ENCODE results near the gene LTBP3.

The LTBP3 gene

GRCh38 chr11:65595131-65595530 lies 37.0 kb upstream of the LTBP3 start:
- H4K8ac ChIP-seq (ENCODE audit: low read depth, low read length), result no peak overlapping the region
- H3K4me3 ChIP-seq (ENCODE audit: low read depth, low read length), result no peak overlapping the region
- H2BK12ac ChIP-seq (ENCODE audit: low read length), result no peak overlapping the region
- H2BK120ac ChIP-seq (ENCODE audit: insufficient read depth, low read length, poor library complexity), result no peak overlapping the region
- peaks cover 0 to 8% of the 10 kb centered on the region in 2 experiments for H3K4me1 ChIP-seq (ENCODE audit: control insufficient read depth in 1 of 2, insufficient read depth in 2 of 2, low read length in 2 of 2)
- no peaks in the 10 kb centered on the region for H3K79me2 ChIP-seq (ENCODE audit: control insufficient read depth, insufficient read depth, low read length, poor library complexity)
- H3K4ac ChIP-seq (ENCODE audit: low read depth, low read length), result no peak overlapping the region
- no peak overlapping the region for H2BK5ac ChIP-seq (ENCODE audit: low read depth, low read length, poor library complexity)
- no peak overlapping the region for H3K14ac ChIP-seq (ENCODE audit: low read length)
- H3K36me3 ChIP-seq (ENCODE audit: control insufficient read depth in 1 of 2, insufficient read depth in 2 of 2, low read length in 2 of 2), result peaks cover 25 to 32% of the 10 kb centered on the region in 2 experiments
- H2AFZ ChIP-seq (ENCODE audit: insufficient read depth, low read length, poor library complexity), result no peak overlapping the region
- H3K9me3 ChIP-seq (ENCODE audit: insufficient read depth, low read depth, low read length), result no peaks in the 10 kb centered on the region
- H2AK5ac ChIP-seq (ENCODE audit: low read length), result no peak overlapping the region
- H3K79me1 ChIP-seq (ENCODE audit: low read length), result peaks cover 3% of the 10 kb centered on the region
- no peak overlapping the region for H4K91ac ChIP-seq (ENCODE audit: low read depth, low read length)
- no peak overlapping the region for H4K12ac ChIP-seq (ENCODE audit: low read depth, low read length)
- no peak overlapping the region for H3K23ac ChIP-seq (ENCODE audit: low read length)
- peaks cover 5% of the 10 kb centered on the region for H3K27me3 ChIP-seq (ENCODE audit: insufficient read depth, low read length)
- H3K18ac ChIP-seq (ENCODE audit: low read length), result no peak overlapping the region
- no peak overlapping the region for H3K27ac ChIP-seq (ENCODE audit: low read depth, low read length)
- WGBS (ENCODE audit: extremely low coverage, insufficient coverage, insufficient read length), result no CpG with 5 or more reads among the region's 3 CpGs
- H3K4me2 ChIP-seq (ENCODE audit: low read length), result no peak overlapping the region
- H3K9ac ChIP-seq (ENCODE audit: low read length), result no peak overlapping the region
- DNase-seq, result no peak

GRCh38 chr11:65593518-65594414 lies 35.6 kb upstream of the LTBP3 start:
- Histone ChIP-seq H2BK12ac (ENCODE audit: low read length) (no peak overlapping the region), H3K36me3 (ENCODE audit: control insufficient read depth in 1 of 2, insufficient read depth in 2 of 2, low read length in 2 of 2) (peaks cover 20 to 23% of the 10 kb centered on the region in 2 experiments), H2BK5ac (ENCODE audit: low read depth, low read length, poor library complexity) (no peak overlapping the region), H3K23ac (ENCODE audit: low read length) (no peak overlapping the region), H3K4ac (ENCODE audit: low read depth, low read length) (no peak overlapping the region), H3K9me3 (ENCODE audit: insufficient read depth, low read depth, low read length) (peaks cover 4% of the 10 kb centered on the region), H2AK5ac (ENCODE audit: low read length) (no peak overlapping the region), H3K27me3 (ENCODE audit: insufficient read depth, low read length) (peaks cover 5% of the 10 kb centered on the region), H2AFZ (ENCODE audit: insufficient read depth, low read length, poor library complexity) (no peak overlapping the region), H2BK120ac (ENCODE audit: insufficient read depth, low read length, poor library complexity) (no peak overlapping the region), H3K27ac (ENCODE audit: low read depth, low read length) (no peak overlapping the region), H3K4me3 (ENCODE audit: low read depth, low read length) (no peak overlapping the region), H3K4me2 (ENCODE audit: low read length) (no peak overlapping the region), H3K4me1 (ENCODE audit: control insufficient read depth in 1 of 2, insufficient read depth in 2 of 2, low read length in 2 of 2) (peaks cover 0 to 8% of the 10 kb centered on the region in 2 experiments), H3K9ac (ENCODE audit: low read length) (no peak overlapping the region), H3K79me2 (ENCODE audit: control insufficient read depth, insufficient read depth, low read length, poor library complexity) (no peaks in the 10 kb centered on the region), H4K12ac (ENCODE audit: low read depth, low read length) (no peak overlapping the region), H3K14ac (ENCODE audit: low read length) (no peak overlapping the region), H4K91ac (ENCODE audit: low read depth, low read length) (no peak overlapping the region), H4K8ac (ENCODE audit: low read depth, low read length) (no peak overlapping the region), H3K18ac (ENCODE audit: low read length) (no peak overlapping the region), H3K79me1 (ENCODE audit: low read length) (peaks cover 3% of the 10 kb centered on the region)
- peak in 1 of 2 donors; percentile 50 for DNase-seq
- no CpG with 5 or more reads among the region's 26 CpGs for WGBS (ENCODE audit: extremely low coverage, insufficient coverage, insufficient read length)

- DNase-seq, result peak in 1 of 2 donors; percentile 6
- H4K91ac ChIP-seq (ENCODE audit: low read depth, low read length), result no peak overlapping the region
- no CpG with 5 or more reads among the region's 22 CpGs for WGBS (ENCODE audit: extremely low coverage, insufficient coverage, insufficient read length)
- H3K79me1 ChIP-seq (ENCODE audit: low read length), result peaks cover 3% of the 10 kb centered on the region
- peaks cover 12 to 16% of the 10 kb centered on the region in 2 experiments for H3K36me3 ChIP-seq (ENCODE audit: control insufficient read depth in 1 of 2, insufficient read depth in 2 of 2, low read length in 2 of 2)
- H2BK120ac ChIP-seq (ENCODE audit: insufficient read depth, low read length, poor library complexity), result no peak overlapping the region
- H4K8ac ChIP-seq (ENCODE audit: low read depth, low read length), result no peak overlapping the region
- H3K27ac ChIP-seq (ENCODE audit: low read depth, low read length), result no peak overlapping the region
- H2BK5ac ChIP-seq (ENCODE audit: low read depth, low read length, poor library complexity), result no peak overlapping the region
- H3K14ac ChIP-seq (ENCODE audit: low read length), result no peak overlapping the region
- peaks cover 4% of the 10 kb centered on the region for H3K9me3 ChIP-seq (ENCODE audit: insufficient read depth, low read depth, low read length)
- no peak overlapping the region for H3K4me2 ChIP-seq (ENCODE audit: low read length)
- peaks cover 5% of the 10 kb centered on the region for H3K27me3 ChIP-seq (ENCODE audit: insufficient read depth, low read length)
- no peak overlapping the region for H2AFZ ChIP-seq (ENCODE audit: insufficient read depth, low read length, poor library complexity)
- H3K4me1 ChIP-seq (ENCODE audit: control insufficient read depth in 1 of 2, insufficient read depth in 2 of 2, low read length in 2 of 2), result peaks cover 0 to 8% of the 10 kb centered on the region in 2 experiments
- no peak overlapping the region for H2AK5ac ChIP-seq (ENCODE audit: low read length)
- H3K18ac ChIP-seq (ENCODE audit: low read length), result no peak overlapping the region
- H3K79me2 ChIP-seq (ENCODE audit: control insufficient read depth, insufficient read depth, low read length, poor library complexity), result no peaks in the 10 kb centered on the region
- H3K9ac ChIP-seq (ENCODE audit: low read length), result no peak overlapping the region
- H3K23ac ChIP-seq (ENCODE audit: low read length), result no peak overlapping the region
- H3K4me3 ChIP-seq (ENCODE audit: low read depth, low read length), result no peak overlapping the region
- H4K12ac ChIP-seq (ENCODE audit: low read depth, low read length), result no peak overlapping the region
- no peak overlapping the region for H2BK12ac ChIP-seq (ENCODE audit: low read length)
- H3K4ac ChIP-seq (ENCODE audit: low read depth, low read length), result no peak overlapping the region
These were observed 34.8 kb upstream of the LTBP3 start for GRCh38 chr11:65592858-65593517.

- peak in 1 of 2 donors; percentile 48 for DNase-seq
- no peak overlapping the region for H3K4ac ChIP-seq (ENCODE audit: low read depth, low read length)
- no peak overlapping the region for H4K91ac ChIP-seq (ENCODE audit: low read depth, low read length)
- H3K36me3 ChIP-seq (ENCODE audit: control insufficient read depth in 1 of 2, insufficient read depth in 2 of 2, low read length in 2 of 2), result peaks cover 6 to 12% of the 10 kb centered on the region in 2 experiments
- H3K4me3 ChIP-seq (ENCODE audit: low read depth, low read length), result no peak overlapping the region
- peaks cover 3% of the 10 kb centered on the region for H3K79me1 ChIP-seq (ENCODE audit: low read length)
- no peak overlapping the region for H2AFZ ChIP-seq (ENCODE audit: insufficient read depth, low read length, poor library complexity)
- no peak overlapping the region for H4K12ac ChIP-seq (ENCODE audit: low read depth, low read length)
- H2AK5ac ChIP-seq (ENCODE audit: low read length), result no peak overlapping the region
- H3K18ac ChIP-seq (ENCODE audit: low read length), result no peak overlapping the region
- no peak overlapping the region for H2BK5ac ChIP-seq (ENCODE audit: low read depth, low read length, poor library complexity)
- no peak overlapping the region for H3K27ac ChIP-seq (ENCODE audit: low read depth, low read length)
- peaks cover 0 to 8% of the 10 kb centered on the region in 2 experiments for H3K4me1 ChIP-seq (ENCODE audit: control insufficient read depth in 1 of 2, insufficient read depth in 2 of 2, low read length in 2 of 2)
- H3K23ac ChIP-seq (ENCODE audit: low read length), result no peak overlapping the region
- H3K79me2 ChIP-seq (ENCODE audit: control insufficient read depth, insufficient read depth, low read length, poor library complexity), result no peaks in the 10 kb centered on the region
- WGBS (ENCODE audit: extremely low coverage, insufficient coverage, insufficient read length), result no CpG with 5 or more reads among the region's 106 CpGs
- peak overlapping the region; percentile 14 for H3K14ac ChIP-seq (ENCODE audit: low read length)
- H3K27me3 ChIP-seq (ENCODE audit: insufficient read depth, low read length), result peaks cover 5% of the 10 kb centered on the region
- H4K8ac ChIP-seq (ENCODE audit: low read depth, low read length), result peak overlapping the region; percentile 42
- peaks cover 4% of the 10 kb centered on the region for H3K9me3 ChIP-seq (ENCODE audit: insufficient read depth, low read depth, low read length)
- peak overlapping the region; percentile 64 for H3K4me2 ChIP-seq (ENCODE audit: low read length)
- no peak overlapping the region for H2BK120ac ChIP-seq (ENCODE audit: insufficient read depth, low read length, poor library complexity)
- H3K9ac ChIP-seq (ENCODE audit: low read length), result no peak overlapping the region
- H2BK12ac ChIP-seq (ENCODE audit: low read length), result no peak overlapping the region
These were observed 34.0 kb upstream of the LTBP3 start for GRCh38 chr11:65591939-65592857.

Measured in trophoblast cell (in vitro differentiated cells and primary cell).